Progenitor cell of endocrine pancreas (in vitro differentiated cells): ENCODE results near the gene ACP1. TPM values are rescaled to one million over a fixed set of nuclear protein-coding genes. Genes with fewer than 3 reads are reported as not detected.

Experiments
- DNase-seq: peaks from one replicate; pipeline ENCODE4 v3.0.0; 2021; ENCODE audit warnings: low spot score; ENCODE audit not compliant: unreplicated experiment
- H3K27ac Mint-ChIP-seq: 2 replicates; pipeline ENCODE4 v1.8.0; 2021; ENCODE audit warnings: mild to moderate bottlenecking, moderate library complexity, mixed read lengths
- H3K27me3 Mint-ChIP-seq: 2 replicates; pipeline ENCODE4 v1.8.0; 2021; ENCODE audit warnings: mixed read lengths
- H3K36me3 Mint-ChIP-seq: 2 replicates; pipeline ENCODE4 v1.8.0; 2022; ENCODE audit warnings: mixed read lengths; ENCODE audit not compliant: insufficient read depth
- H3K4me1 Mint-ChIP-seq: 2 replicates; pipeline ENCODE4 v1.8.0; 2021; ENCODE audit warnings: low read depth, mixed read lengths
- H3K4me3 Mint-ChIP-seq: 2 replicates; pipeline ENCODE4 v1.8.0; 2021; ENCODE audit warnings: low read depth, mild to moderate bottlenecking, moderate library complexity, mixed read lengths
- H3K9me3 Mint-ChIP-seq: 2 replicates; pipeline ENCODE4 v1.8.0; 2021; ENCODE audit warnings: low read depth, mixed read lengths
- CTCF ChIP-seq: fragments of 200-600 bp; sonication (generic); IDR thresholded peaks from one replicate; pipeline ENCODE4 v1.5.0; 2021; ENCODE audit warnings: antibody characterized with exemption, mild to moderate bottlenecking; ENCODE audit not compliant: unreplicated experiment
- total RNA-seq: library from RNA; stranded (reverse); gene quantifications from 2 replicates; pipeline ENCODE4 v1.2.1, GENCODE V29; 2021

ACP1 gene
- total RNA-seq, 1 donor from 2014 or later = 111 TPM

GRCh38 chr2:317501-318424, 53.0 kb downstream of the ACP1 start:
- Mint-ChIP-seq H3K4me3 (no peak overlapping the region), H3K27me3 (peaks cover 7% of the 10 kb centered on the region), H3K4me1 (peaks cover 3% of the 10 kb centered on the region), H3K36me3 (no peaks in the 10 kb centered on the region), H3K27ac (no peak overlapping the region), H3K9me3 (no peaks in the 10 kb centered on the region)
- no peak for TF ChIP-seq CTCF
- no peak for DNase-seq

GRCh38 chr2:319059-319600, 54.4 kb downstream of the ACP1 start:
- H3K4me3 Mint-ChIP-seq = no peak overlapping the region
- H3K36me3 Mint-ChIP-seq = no peaks in the 10 kb centered on the region
- no peak for TF ChIP-seq CTCF
- H3K4me1 Mint-ChIP-seq = peaks cover 2% of the 10 kb centered on the region
- no peaks in the 10 kb centered on the region for H3K9me3 Mint-ChIP-seq
- peak overlapping the region; percentile 8 for H3K27ac Mint-ChIP-seq
- H3K27me3 Mint-ChIP-seq = peaks cover 7% of the 10 kb centered on the region
- DNase-seq = no peak

- Mint-ChIP-seq H3K4me3 (no peak overlapping the region), H3K27ac (no peak overlapping the region), H3K27me3 (peaks cover 7% of the 10 kb centered on the region), H3K9me3 (no peaks in the 10 kb centered on the region), H3K4me1 (peaks cover 2% of the 10 kb centered on the region), H3K36me3 (no peaks in the 10 kb centered on the region)
- no peak for TF ChIP-seq CTCF
- DNase-seq = no peak
Measured at GRCh38 chr2:320561-320960, 55.8 kb downstream of the ACP1 start.

GRCh38 chr2:322326-322725, 57.6 kb downstream of the ACP1 start:
- H3K36me3 Mint-ChIP-seq = no peaks in the 10 kb centered on the region
- H3K4me3 Mint-ChIP-seq = no peak overlapping the region
- TF ChIP-seq CTCF = no peak
- H3K27ac Mint-ChIP-seq = peak overlapping the region; percentile 7
- peaks cover 7% of the 10 kb centered on the region for H3K9me3 Mint-ChIP-seq
- no peaks in the 10 kb centered on the region for H3K4me1 Mint-ChIP-seq
- peaks cover 7% of the 10 kb centered on the region for H3K27me3 Mint-ChIP-seq
- no peak for DNase-seq

GRCh38 chr2:323035-323434, 58.3 kb downstream of the ACP1 start:
- peaks cover 12% of the 10 kb centered on the region for H3K9me3 Mint-ChIP-seq
- H3K4me3 Mint-ChIP-seq = no peak overlapping the region
- DNase-seq = no peak
- H3K27me3 Mint-ChIP-seq = peaks cover 7% of the 10 kb centered on the region
- no peaks in the 10 kb centered on the region for H3K4me1 Mint-ChIP-seq
- no peak for TF ChIP-seq CTCF
- H3K36me3 Mint-ChIP-seq = no peaks in the 10 kb centered on the region
- H3K27ac Mint-ChIP-seq = no peak overlapping the region

Other genes with a start within 250 kb of the ACP1 start
- 4.2 and 5.1 TPM in 2 replicates for gene FAM110C, start 218.4 kb upstream of the ACP1 start, total RNA-seq
- 120 and 129 TPM in 2 replicates for gene SH3YL1, start 915 bp upstream of the ACP1 start, total RNA-seq
- 0.22 and 0.42 TPM in 2 replicates for gene ALKAL2, start 23.1 kb downstream of the ACP1 start, total RNA-seq